ENCODE measurements around the gene GLOD4. TPM values are rescaled to one million over a fixed set of nuclear protein-coding genes. Genes with fewer than 3 reads are reported as not detected.

The GLOD4 gene
- total RNA-seq, 1 donor from 2014 or later, result 63.2 TPM

DNA sequence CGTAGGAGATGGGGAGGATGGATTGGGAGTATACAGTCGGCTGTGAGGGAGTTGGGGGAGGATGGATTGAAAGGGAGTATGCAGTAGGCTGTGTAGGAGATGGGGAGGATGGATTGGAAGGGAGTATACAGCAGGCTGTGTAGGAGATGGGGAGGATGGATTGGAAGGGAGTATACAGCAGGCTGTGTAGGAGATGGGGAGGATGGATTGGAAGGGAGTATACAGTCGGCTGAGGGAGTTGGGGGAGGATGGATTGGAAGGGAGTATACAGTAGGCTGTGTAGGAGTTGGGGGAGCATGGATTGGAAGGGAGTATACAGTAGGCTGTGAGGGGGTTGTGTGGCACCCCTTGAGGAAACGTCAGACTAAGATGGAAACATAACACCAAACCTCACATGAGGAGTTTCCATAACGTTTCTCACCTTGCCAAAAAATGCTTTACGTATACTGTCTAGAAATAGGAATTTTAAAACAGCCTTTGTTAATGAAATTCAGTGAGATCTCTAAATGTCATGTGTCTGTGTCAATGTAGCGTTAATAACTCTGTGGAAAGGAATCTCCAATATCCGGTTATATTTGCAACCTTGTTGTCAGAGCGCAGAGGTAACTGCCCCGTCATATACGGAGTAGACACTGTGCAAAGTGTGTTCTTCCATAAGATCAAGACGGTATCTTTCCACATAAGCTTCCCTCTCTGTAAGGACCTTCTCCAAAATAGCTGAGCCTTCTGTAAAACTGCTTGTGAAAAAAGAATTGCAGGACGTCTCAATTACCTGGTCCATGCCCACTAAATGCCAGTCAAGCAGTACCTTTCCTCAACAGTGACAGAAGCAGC, 61.2 kb downstream of the GLOD4 start:
- Histone ChIP-seq H3K4me1 (peaks cover 11% of the 10 kb centered on the region), H3K4me3 (no peak overlapping the region), H3K27ac (no peak overlapping the region), H3K36me3 (no peaks in the 10 kb centered on the region), H3K27me3 (ENCODE audit: low read depth) (no peaks in the 10 kb centered on the region), H3K9me3 (no peaks in the 10 kb centered on the region)
- TF ChIP-seq, protein P1, sequence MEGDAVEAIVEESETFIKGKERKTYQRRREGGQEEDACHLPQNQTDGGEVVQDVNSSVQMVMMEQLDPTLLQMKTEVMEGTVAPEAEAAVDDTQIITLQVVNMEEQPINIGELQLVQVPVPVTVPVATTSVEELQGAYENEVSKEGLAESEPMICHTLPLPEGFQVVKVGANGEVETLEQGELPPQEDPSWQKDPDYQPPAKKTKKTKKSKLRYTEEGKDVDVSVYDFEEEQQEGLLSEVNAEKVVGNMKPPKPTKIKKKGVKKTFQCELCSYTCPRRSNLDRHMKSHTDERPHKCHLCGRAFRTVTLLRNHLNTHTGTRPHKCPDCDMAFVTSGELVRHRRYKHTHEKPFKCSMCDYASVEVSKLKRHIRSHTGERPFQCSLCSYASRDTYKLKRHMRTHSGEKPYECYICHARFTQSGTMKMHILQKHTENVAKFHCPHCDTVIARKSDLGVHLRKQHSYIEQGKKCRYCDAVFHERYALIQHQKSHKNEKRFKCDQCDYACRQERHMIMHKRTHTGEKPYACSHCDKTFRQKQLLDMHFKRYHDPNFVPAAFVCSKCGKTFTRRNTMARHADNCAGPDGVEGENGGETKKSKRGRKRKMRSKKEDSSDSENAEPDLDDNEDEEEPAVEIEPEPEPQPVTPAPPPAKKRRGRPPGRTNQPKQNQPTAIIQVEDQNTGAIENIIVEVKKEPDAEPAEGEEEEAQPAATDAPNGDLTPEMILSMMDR (IDR thresholded peaks at IDR 0.05), result no peak
- no peak for DNase-seq
- intact Hi-C loops (cut with DNase I), result no loop called here
- no peak for ATAC-seq

DNA sequence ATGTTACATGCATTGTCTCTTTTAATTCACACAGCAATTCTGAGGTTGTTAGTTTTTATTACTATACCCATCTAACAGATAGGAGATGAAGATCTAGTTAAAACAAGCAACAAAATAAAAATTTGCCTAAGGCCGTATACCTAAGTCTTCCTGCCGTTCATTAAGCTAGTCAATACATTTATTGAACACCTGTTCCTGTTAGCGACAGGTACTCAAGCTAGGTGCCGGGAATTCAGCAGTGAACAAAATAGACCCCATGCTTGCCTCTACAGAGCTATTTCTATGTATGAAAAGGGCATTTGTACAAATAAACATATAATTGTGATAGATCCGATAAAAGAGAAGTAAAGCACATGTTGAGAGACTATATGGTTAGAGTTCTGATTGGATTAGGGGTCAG, 64.0 kb downstream of the GLOD4 start:
- H3K4me1 ChIP-seq, result peaks cover 28% of the 10 kb centered on the region
- TF ChIP-seq, protein P1 (IDR thresholded peaks at IDR 0.05), result no peak
- DNase-seq, result no peak
- no peaks in the 10 kb centered on the region for H3K27me3 ChIP-seq (ENCODE audit: low read depth)
- no peak overlapping the region for H3K4me3 ChIP-seq
- no peaks in the 10 kb centered on the region for H3K36me3 ChIP-seq
- no peak for ATAC-seq
- no peak overlapping the region for H3K27ac ChIP-seq
- intact Hi-C loops (cut with DNase I), result no loop called here
- no peaks in the 10 kb centered on the region for H3K9me3 ChIP-seq

Other genes with a start within 250 kb of the GLOD4 start
- gene VPS53, start 67.4 kb downstream of the GLOD4 start, total RNA-seq, result 83.4 TPM
- gene TLCD3A, start 49.7 kb downstream of the GLOD4 start, total RNA-seq, result 8.9 TPM
- 21.5 TPM for gene GEMIN4, start 30.0 kb downstream of the GLOD4 start, total RNA-seq
- gene MRM3, start 73 bp upstream of the GLOD4 start, total RNA-seq, result 12.3 TPM
- gene NXN, start 197.5 kb upstream of the GLOD4 start, total RNA-seq, result 42.6 TPM
- gene TIMM22, start 214.8 kb upstream of the GLOD4 start, total RNA-seq, result 9.1 TPM

Data from lower lobe of right lung (tissue), 2 donors.